PC-3 (cell line): Measurements from ENCODE around the gene MAGI2. TPM values are rescaled to one million over a fixed set of nuclear protein-coding genes. Genes with fewer than 3 reads are reported as not detected.

ENCODE experiments used
- ATAC-seq: fragments of 200-7000 bp; cut with Tn5 transposase; 2 replicates; pipeline ENCODE4 v1.9.1; 2020; ENCODE audit warnings: mild to moderate bottlenecking, moderate library complexity
- BruUV-seq: library from RNA; stranded (reverse); fragments of 400-500 nt; replicated peaks from 2 replicates; lab custom pipeline; 2021; lab: Mats Ljungman, UMichigan
- CTCF ChIA-PET: fragments of 300-600 bp; sonication (Branson Sonifier 250); formaldehyde crosslinking; loops from one replicate; lab custom pipeline; 2022; ENCODE audit warnings: antibody characterized with exemption; lab: Charles Lee
- POLR2A ChIA-PET: fragments of 300-600 bp; sonication (Branson Sonifier 250); formaldehyde crosslinking; loops from one replicate; lab custom pipeline; 2022; ENCODE audit warnings: antibody characterized with exemption; ENCODE audit not compliant: unreplicated experiment; lab: Charles Lee
- DNase-seq: peaks from one replicate; pipeline ENCODE4 v3.0.0-alpha.2; 2015
- H2AFZ ChIP-seq: fragments of 300-600 bp; sonication (generic); 2 replicates; pipeline ENCODE4 v1.6.0; 2016; ENCODE audit warnings: antibody characterized with exemption, low read length
- H3F3A ChIP-seq: fragments of 300-600 bp; sonication (generic); one replicate; pipeline ENCODE4 v1.6.0; 2017; ENCODE audit warnings: antibody characterized with exemption, low read length, control low read depth, mild to moderate bottlenecking; ENCODE audit not compliant: unreplicated experiment
- H3K27ac ChIP-seq: fragments of 300-600 bp; sonication (generic); 2 replicates; pipeline ENCODE4 v1.5.1; 2016; ENCODE audit warnings: mild to moderate bottlenecking, low read length
- H3K27me3 ChIP-seq: fragments of 300-600 bp; sonication (generic); 2 replicates; pipeline ENCODE4 v1.6.1; 2016; ENCODE audit warnings: low read length, mixed read lengths
- H3K36me3 ChIP-seq: fragments of 300-600 bp; sonication (generic); 2 replicates; pipeline ENCODE4 v1.6.1; 2016; ENCODE audit warnings: low read depth, mixed run types, low read length, mixed read lengths
- H3K4me1 ChIP-seq: fragments of 300-600 bp; sonication (generic); 2 replicates; pipeline ENCODE4 v1.5.1; 2016; ENCODE audit warnings: low read length; ENCODE audit not compliant: insufficient read depth
- H3K4me2 ChIP-seq: fragments of 300-600 bp; sonication (generic); 2 replicates; pipeline ENCODE4 v1.6.0; 2016; ENCODE audit warnings: low read length
- H3K4me3 ChIP-seq: fragments of 300-600 bp; sonication (generic); 2 replicates; pipeline ENCODE4 v1.5.1; 2016; ENCODE audit warnings: mild to moderate bottlenecking, low read length, mixed read lengths
- H3K79me2 ChIP-seq: fragments of 300-600 bp; sonication (generic); 2 replicates; pipeline ENCODE4 v1.6.1; 2017; ENCODE audit warnings: low read length, mixed read lengths
- H3K9ac ChIP-seq: fragments of 300-600 bp; sonication (generic); 2 replicates; pipeline ENCODE4 v1.6.0; 2016; ENCODE audit warnings: mild to moderate bottlenecking, low read length
- H3K9me2 ChIP-seq: fragments of 300-600 bp; sonication (generic); replicated peaks from 2 replicates; pipeline ENCODE4 v1.6.1; 2016; ENCODE audit warnings: mixed run types, low read length, mixed read lengths
- H3K9me3 ChIP-seq: fragments of 300-600 bp; sonication (generic); 2 replicates; pipeline ENCODE4 v1.6.1; 2016; ENCODE audit warnings: low read length, mixed read lengths
- H4K20me1 ChIP-seq: fragments of 300-600 bp; sonication (generic); 2 replicates; pipeline ENCODE4 v1.6.1; 2016; ENCODE audit warnings: low read length, mixed read lengths
- EZH2 ChIP-seq: fragments of 300-600 bp; sonication (generic); IDR thresholded peaks from one replicate; pipeline ENCODE4 v1.6.1; 2017; ENCODE audit warnings: antibody characterized with exemption, mild to moderate bottlenecking, low read length; ENCODE audit not compliant: unreplicated experiment
- EZH2phosphoT487 ChIP-seq: fragments of 300-600 bp; sonication (generic); IDR thresholded peaks from 2 replicates; pipeline ENCODE4 v1.6.1; 2018; ENCODE audit warnings: mild to moderate bottlenecking, antibody characterized with exemption, low read length, borderline replicate concordance
- intact Hi-C: fragments of 100-400 bp; cut with micrococcal nuclease; formaldehyde crosslinking; loops from 2 replicates; pipeline ENCODE4 v1.9.0; 2023
- total RNA-seq: library from RNA; depleted of rRNA; stranded (reverse); fragments of >200 nt; gene quantifications from 2 replicates; pipeline ENCODE4 v1.2.3, GENCODE V29; 2014
- TF ChIP-seq, protein P1 (sequence below): fragments of 300-600 bp; sonication (generic); conservative IDR thresholded peaks from 2 replicates; pipeline ENCODE4 v1.5.1; 2017; ENCODE audit warnings: antibody characterized with exemption, low read depth, mild to moderate bottlenecking, low read length

The MAGI2 gene
- total RNA-seq, 1 experiment from 2014 or later = not detected

DNA sequence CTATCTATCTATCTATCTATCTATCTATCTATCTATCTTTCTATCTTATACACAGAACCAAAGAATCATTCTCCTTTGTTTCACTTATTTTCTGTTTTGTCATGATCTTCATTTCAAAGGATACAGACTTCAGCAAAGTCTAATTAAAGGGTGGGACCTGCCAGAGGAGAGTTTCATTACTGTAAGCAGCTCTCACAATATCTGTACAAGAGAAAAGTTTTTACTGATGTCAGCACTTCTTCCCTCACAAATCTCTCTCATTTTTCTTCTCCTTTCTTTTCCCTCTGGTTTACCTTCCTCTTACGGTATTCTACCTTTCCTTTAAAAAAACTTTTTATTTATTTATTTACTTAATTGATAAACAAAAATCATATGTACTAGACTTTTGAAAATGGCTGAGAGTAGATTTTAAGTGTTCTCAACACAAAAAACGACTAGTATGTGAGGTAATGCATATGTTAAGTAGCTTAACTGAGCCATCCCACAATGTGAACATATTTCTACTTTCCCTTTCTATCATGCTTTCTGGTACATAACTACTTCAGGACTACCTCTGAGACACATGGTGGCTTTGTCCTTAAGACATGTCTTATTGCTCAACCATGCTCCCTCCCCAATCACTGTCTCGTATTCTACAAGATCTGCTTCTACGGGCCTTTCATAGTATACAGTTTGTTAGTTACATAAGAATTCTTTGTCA, 955.6 kb downstream of the MAGI2 start:
- BruUV-seq = no TSS peak
- H4K20me1 ChIP-seq = no peaks in the 10 kb centered on the region
- H3K4me1 ChIP-seq = no peaks in the 10 kb centered on the region
- no peak overlapping the region for H3K4me2 ChIP-seq
- H3K27me3 ChIP-seq = peaks cover 75% of the 10 kb centered on the region
- no peak overlapping the region for H2AFZ ChIP-seq
- ATAC-seq = no peak
- no peak overlapping the region for H3K4me3 ChIP-seq
- intact Hi-C loops = no loop called here
- no peaks in the 10 kb centered on the region for H3F3A ChIP-seq
- POLR2A ChIA-PET = no interaction called here
- no peak overlapping the region for H3K27ac ChIP-seq
- CTCF ChIA-PET = no interaction called here
- DNase-seq = no peak
- no peaks in the 10 kb centered on the region for H3K9me2 ChIP-seq
- H3K9ac ChIP-seq = no peak overlapping the region
- H3K36me3 ChIP-seq = no peaks in the 10 kb centered on the region
- H3K79me2 ChIP-seq = no peaks in the 10 kb centered on the region
- H3K9me3 ChIP-seq = no peaks in the 10 kb centered on the region
- TF ChIP-seq EZH2phosphoT487 = no peak
- TF ChIP-seq, protein P1, sequence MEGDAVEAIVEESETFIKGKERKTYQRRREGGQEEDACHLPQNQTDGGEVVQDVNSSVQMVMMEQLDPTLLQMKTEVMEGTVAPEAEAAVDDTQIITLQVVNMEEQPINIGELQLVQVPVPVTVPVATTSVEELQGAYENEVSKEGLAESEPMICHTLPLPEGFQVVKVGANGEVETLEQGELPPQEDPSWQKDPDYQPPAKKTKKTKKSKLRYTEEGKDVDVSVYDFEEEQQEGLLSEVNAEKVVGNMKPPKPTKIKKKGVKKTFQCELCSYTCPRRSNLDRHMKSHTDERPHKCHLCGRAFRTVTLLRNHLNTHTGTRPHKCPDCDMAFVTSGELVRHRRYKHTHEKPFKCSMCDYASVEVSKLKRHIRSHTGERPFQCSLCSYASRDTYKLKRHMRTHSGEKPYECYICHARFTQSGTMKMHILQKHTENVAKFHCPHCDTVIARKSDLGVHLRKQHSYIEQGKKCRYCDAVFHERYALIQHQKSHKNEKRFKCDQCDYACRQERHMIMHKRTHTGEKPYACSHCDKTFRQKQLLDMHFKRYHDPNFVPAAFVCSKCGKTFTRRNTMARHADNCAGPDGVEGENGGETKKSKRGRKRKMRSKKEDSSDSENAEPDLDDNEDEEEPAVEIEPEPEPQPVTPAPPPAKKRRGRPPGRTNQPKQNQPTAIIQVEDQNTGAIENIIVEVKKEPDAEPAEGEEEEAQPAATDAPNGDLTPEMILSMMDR = no peak
- TF ChIP-seq EZH2 = no peak

DNA sequence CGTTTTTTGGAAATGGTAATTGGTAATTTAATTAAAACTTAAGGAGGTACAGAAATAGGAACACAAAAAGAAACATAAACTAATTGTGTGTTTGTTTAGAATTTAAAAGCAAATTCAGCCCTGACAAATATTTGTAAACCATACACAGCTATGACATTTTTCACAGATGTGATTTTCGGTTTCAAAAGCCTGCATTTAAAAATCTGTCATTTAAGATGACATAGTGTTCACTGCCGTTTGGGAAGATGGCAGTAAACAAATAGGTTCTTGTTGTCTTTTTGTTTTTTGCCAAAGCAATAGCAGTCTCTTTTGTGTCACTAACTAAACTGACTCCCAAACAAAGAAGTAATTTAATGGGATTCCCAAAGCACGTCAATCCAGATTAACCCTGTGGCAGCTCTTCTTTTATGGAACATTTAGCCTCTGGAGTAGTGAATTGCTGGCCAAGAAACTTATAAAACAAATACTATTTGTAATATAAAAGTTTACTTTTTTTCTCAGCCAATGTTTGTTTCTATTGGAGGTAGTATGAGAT, 957.3 kb downstream of the MAGI2 start:
- Histone ChIP-seq H3K9me2 (no peaks in the 10 kb centered on the region), H2AFZ (no peak overlapping the region), H3K36me3 (no peaks in the 10 kb centered on the region), H3K27me3 (peaks cover 83% of the 10 kb centered on the region), H3K9ac (no peak overlapping the region), H3K4me2 (no peak overlapping the region), H4K20me1 (no peaks in the 10 kb centered on the region), H3K4me1 (no peaks in the 10 kb centered on the region), H3K4me3 (no peak overlapping the region), H3K27ac (no peak overlapping the region), H3F3A (no peaks in the 10 kb centered on the region), H3K79me2 (no peaks in the 10 kb centered on the region), H3K9me3 (no peaks in the 10 kb centered on the region)
- ChIA-PET POLR2A (no interaction called here), CTCF (no interaction called here)
- TF ChIP-seq, protein P1 = no peak
- TF ChIP-seq EZH2phosphoT487 (no peak), EZH2 (no peak)
- BruUV-seq = no TSS peak
- ATAC-seq = no peak
- no peak for DNase-seq
- intact Hi-C loops = no loop called here

DNA sequence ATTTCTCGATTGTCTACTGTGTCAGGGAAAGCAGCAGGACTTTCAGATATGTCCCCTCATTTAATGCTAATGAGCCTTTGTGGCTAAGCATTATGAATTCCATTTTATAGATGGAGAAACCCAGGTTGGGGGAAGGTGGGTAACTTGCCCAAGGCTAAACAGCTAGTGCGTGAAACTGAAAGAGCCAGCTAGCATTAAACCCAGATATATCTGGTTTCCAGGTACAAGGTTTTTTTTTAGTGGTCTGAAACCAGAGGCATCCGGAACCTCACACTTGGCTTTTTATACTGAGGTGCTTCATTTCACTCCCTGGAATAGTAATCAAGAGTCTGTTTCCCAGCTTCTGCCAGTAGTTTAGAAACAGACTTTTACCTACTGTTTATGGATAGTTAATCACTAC, 960.1 kb downstream of the MAGI2 start:
- intact Hi-C loops = no loop called here
- DNase-seq = no peak
- POLR2A ChIA-PET = no interaction called here
- Histone ChIP-seq H3K9me3 (no peaks in the 10 kb centered on the region), H2AFZ (no peak overlapping the region), H3K36me3 (no peaks in the 10 kb centered on the region), H3F3A (no peaks in the 10 kb centered on the region), H3K4me1 (no peaks in the 10 kb centered on the region), H3K9me2 (no peaks in the 10 kb centered on the region), H3K4me3 (no peak overlapping the region), H3K4me2 (no peak overlapping the region), H3K79me2 (no peaks in the 10 kb centered on the region), H3K9ac (no peak overlapping the region), H4K20me1 (no peaks in the 10 kb centered on the region), H3K27ac (no peak overlapping the region), H3K27me3 (peaks cover 89% of the 10 kb centered on the region)
- ATAC-seq = no peak
- TF ChIP-seq EZH2phosphoT487 = no peak
- TF ChIP-seq, protein P1 = no peak
- no TSS peak for BruUV-seq
- CTCF ChIA-PET = no interaction called here
